Suprapubic skin (tissue), 4 donors: ENCODE measurements around the gene GPX5.

Experiments used
- CTCF ChIP-seq, 2 donors: fragments of 200-600 bp in 1 of 2; fragments of 450-650 bp in 1 of 2; sonication (generic) in 1 of 2; IDR thresholded peaks; one replicate each; pipeline ENCODE4 v1.5.1; 2016 to 2019; ENCODE audit warnings: antibody characterized with exemption in 2 of 2, mild to moderate bottlenecking in 1 of 2, moderate library complexity in 1 of 2
- EP300 ChIP-seq: sonication (generic); formaldehyde crosslinking; IDR thresholded peaks from one replicate; pipeline ENCODE4 v1.6.1; 2017; ENCODE audit warnings: antibody characterized with exemption
- POLR2A ChIP-seq, 2 donors: fragments of 450-650 bp; IDR thresholded peaks; one replicate each; pipeline ENCODE4 v1.6.1; 2017; ENCODE audit warnings: antibody characterized with exemption in 2 of 2, mild to moderate bottlenecking in 2 of 2, moderate library complexity in 2 of 2
- POLR2AphosphoS5 ChIP-seq, 3 donors: sonication (generic); formaldehyde crosslinking; IDR thresholded peaks; one replicate each; pipeline ENCODE4 v1.6.1; 2017; ENCODE audit warnings: antibody characterized with exemption in 3 of 3

GRCh38 chr6:28580475-28580874 is 54.8 kb downstream of the GPX5 start:
- TF ChIP-seq CTCF (IDR thresholded peaks at IDR 0.05) (no peak), EP300 (no peak), POLR2A (IDR thresholded peaks at IDR 0.05) (no peak), POLR2AphosphoS5 (IDR thresholded peaks at IDR 0.05) (no peak)
